NCI-H1417 (cell line): ENCODE results near the gene MAPK8IP3.
"Not testable (repeated sequence)": the region's sequence is repeated elsewhere in the genome, so short reads cannot be mapped to it uniquely, and the experiment has no call there.

Source experiments
- DNase-seq, 3 experiments: peaks; one replicate each; lab custom pipeline; 2025; lab: John Stamatoyannopoulos, UW

MAPK8IP3 gene

DNA sequence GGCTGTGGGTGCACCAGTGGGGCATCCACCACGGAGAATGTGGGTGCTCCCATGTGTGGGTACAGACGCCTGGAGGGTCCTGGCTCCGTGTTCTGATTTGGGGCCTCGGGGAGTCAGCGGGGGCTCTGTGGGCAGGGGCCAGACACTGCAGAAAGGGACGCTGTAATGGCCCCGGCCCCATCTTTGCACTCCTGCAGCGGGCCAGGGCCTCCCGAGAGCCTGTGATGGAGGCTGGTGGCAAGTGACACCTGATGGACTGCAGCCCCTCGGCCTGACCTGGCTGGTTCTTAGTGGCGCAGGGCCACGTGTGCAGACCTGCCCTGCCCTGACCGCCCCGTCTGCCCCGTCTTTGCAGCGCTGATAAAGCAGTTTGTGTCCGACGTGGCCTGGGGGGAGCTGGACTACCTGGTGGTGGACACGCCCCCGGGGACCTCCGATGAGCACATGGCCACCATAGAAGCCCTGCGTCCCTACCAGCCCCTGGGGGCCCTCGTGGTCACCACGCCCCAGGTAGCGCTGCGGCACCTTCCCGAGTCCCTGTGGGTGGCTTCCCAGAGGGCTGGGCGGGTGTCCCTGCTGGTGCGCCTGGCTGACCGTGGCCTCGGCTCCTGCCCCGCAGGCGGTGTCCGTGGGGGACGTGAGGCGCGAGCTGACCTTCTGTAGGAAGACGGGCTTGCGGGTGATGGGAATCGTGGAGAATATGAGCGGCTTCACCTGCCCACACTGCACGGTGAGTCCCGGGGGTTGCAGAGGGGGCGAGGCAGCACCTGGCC lies 81.5 kb downstream of the MAPK8IP3 start:
- no peak for DNase-seq

DNA sequence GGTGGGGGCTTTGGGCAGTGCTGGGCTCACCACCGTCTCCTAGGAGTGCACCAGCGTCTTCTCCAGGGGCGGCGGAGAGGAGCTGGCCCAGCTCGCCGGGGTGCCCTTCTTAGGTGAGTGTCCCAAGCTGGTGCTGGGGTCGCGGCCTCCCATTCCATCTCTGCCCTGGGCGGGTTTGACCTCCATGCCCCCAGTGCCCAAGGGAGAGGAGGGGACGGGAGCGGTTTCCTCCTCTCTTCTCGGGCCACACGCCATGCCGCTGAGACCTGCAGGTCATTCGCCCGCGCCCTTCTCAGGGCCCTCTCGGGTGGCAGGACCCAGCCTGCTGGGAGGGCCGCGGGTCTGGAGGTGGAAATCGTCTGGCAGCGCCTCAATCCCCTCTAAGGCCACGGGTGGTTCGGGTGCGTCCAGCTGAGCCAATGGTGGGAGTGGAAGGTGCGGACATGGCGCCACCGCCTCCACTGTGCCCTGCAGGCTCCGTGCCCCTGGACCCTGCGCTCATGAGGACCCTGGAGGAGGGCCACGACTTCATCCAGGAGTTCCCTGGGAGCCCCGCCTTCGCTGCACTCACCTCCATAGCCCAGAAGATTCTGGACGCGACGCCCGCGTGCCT lies 82.2 kb downstream of the MAPK8IP3 start:
- no peak for DNase-seq

DNA sequence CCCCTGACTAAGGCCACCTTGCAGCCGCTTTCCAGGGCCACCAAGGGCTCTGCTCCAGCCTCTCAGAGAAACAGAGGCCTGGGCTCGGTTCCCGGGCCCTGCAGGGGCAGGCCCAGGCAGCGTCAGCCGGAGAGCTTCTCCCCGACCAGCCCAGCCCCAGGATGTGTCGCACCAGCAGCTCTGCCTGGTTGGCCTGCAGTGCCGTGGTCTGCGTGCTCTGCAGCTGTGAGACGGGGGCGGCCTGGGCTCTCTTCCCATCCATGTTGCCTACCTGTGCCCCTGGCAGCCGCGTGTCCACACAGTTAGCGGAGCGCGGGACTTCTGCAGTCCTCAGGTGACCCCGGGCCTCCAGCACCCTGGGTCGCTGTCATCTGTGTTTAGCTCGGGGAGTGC lies 82.7 kb downstream of the MAPK8IP3 start:
- DNase-seq: no peak

DNA sequence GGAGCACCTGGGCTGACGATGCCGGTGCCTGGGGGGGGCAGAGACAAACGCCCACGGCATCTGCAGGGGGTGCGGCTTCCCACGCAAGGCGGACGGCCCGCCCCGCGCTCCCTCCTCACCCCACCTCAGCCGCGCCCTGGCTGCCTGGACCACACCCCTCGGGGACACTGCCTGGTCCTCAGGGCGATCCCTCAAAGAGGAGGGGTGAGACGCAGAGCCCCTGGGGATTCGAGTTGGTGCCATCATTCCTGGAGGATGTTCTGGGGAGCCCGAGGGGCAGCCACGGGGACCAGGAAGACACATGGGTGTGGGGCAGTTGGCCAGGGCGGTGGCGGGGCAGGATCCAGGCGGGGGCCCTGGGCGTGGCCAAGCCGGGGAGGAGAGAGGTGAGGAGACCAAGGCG lies 83.6 kb downstream of the MAPK8IP3 start:
- DNase-seq: no peak

DNA sequence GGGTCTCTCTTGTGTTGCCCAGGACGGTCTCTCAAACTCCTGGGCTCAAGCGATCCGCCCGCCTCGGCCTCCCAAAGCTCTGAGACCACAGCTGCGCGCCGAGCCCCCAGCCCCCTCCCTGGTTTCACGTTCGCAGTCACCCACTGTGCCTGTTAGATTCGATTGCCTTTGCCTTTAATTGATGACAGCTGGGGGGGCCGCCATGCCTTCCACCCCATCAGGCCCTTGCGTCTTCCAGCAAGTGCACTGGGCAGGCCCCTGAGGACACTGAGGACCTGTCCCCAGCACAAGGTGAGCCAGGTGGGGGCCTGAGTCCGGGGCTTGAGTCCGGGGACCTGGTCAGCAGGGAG lies 84.2 kb downstream of the MAPK8IP3 start:
- no peak for DNase-seq

GRCh38 chr16:1790611-1791255 lies 84.7 kb downstream of the MAPK8IP3 start:
- no peak for DNase-seq

GRCh38 chr16:1791256-1791942 lies 85.4 kb downstream of the MAPK8IP3 start:
- no peak for DNase-seq

- DNase-seq: peak in 1 of 3 experiments; percentile 40
Observed at GRCh38 chr16:1791943-1792812, 86.2 kb downstream of the MAPK8IP3 start.

- no peak for DNase-seq
Observed at GRCh38 chr16:1792836-1793577, 87.0 kb downstream of the MAPK8IP3 start.

- DNase-seq: no peak
Observed at GRCh38 chr16:1793578-1794220, 87.7 kb downstream of the MAPK8IP3 start, which contains the start of gene IGFALS. IGFALS (minus strand) TSS chr16:1793705; CDS start chr16:1793652, 53 bp downstream.

- peak; percentile 42 to 73 (median 54) for DNase-seq
Observed at GRCh38 chr16:1794221-1794871, 88.4 kb downstream of the MAPK8IP3 start.

GRCh38 chr16:1794908-1795666 lies 89.1 kb downstream of the MAPK8IP3 start:
- DNase-seq: no peak

DNA sequence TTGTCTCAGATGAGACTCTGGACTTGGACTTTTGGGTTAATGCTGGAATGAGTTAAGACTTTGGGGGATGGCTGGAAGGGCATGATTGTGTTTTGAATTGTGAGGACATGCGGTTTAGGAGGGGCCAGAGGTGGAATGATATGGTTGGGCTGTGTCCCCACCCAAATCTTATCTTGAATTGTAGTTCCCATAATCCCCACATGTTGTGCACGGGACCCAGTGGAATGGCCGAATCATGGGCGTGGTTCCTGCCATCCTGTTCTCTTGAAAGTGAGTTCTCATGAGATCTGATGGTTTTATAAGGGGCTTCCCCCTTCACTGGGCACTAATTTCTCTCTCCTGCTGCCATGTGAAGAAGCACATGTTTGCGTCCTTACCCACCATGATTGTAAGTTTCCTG lies 93.3 kb downstream of the MAPK8IP3 start:
- DNase-seq: not testable (repeated sequence)

GRCh38 chr16:1800701-1801100 lies 94.7 kb downstream of the MAPK8IP3 start:
- DNase-seq: no peak

- no peak for DNase-seq
Observed at GRCh38 chr16:1807626-1808025, 101.6 kb downstream of the MAPK8IP3 start.

- no peak for DNase-seq
Observed at GRCh38 chr16:1808691-1809090, 102.7 kb downstream of the MAPK8IP3 start.

GRCh38 chr16:1809281-1809801 lies 103.3 kb downstream of the MAPK8IP3 start:
- no peak for DNase-seq

GRCh38 chr16:1810106-1810505 lies 104.1 kb downstream of the MAPK8IP3 start:
- no peak for DNase-seq

- no peak for DNase-seq
Observed at GRCh38 chr16:1810536-1810935, 104.5 kb downstream of the MAPK8IP3 start.
